Measurements from ENCODE around the gene MROH2B. TPM values are rescaled to one million over a fixed set of nuclear protein-coding genes. Genes with fewer than 3 reads are reported as not detected.

The MROH2B gene
- total RNA-seq, 1 donor from 2014 or later, result not detected

DNA sequence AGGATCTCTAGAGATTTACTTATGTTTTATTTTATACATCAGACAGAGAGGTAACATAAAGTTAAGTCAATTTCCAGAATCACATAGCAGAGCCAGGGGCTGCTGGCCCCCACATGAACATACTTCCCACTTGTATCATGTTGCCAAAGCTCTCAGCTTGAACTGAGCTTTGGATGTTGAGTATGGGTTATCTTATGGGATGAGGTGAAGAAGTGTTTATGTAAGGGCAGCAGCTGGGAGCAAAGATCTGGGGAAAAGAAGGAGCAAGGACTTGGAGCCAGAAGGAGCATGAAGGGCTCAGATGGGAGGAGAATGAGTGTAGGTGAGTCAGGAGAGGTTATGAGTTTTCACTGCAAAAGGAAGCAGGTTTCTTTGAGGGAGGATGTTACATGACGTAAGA is 72.0 kb downstream of the MROH2B start:
- Histone ChIP-seq H3K4me3 (ENCODE audit: low read depth, low read length) (no peak overlapping the region), H3K27me3 (ENCODE audit: control insufficient read depth, insufficient read depth, low read length) (no peaks in the 10 kb centered on the region), H3K36me3 (ENCODE audit: control insufficient read depth, insufficient read depth, low read length) (no peaks in the 10 kb centered on the region)
- TF ChIP-seq, protein P1, sequence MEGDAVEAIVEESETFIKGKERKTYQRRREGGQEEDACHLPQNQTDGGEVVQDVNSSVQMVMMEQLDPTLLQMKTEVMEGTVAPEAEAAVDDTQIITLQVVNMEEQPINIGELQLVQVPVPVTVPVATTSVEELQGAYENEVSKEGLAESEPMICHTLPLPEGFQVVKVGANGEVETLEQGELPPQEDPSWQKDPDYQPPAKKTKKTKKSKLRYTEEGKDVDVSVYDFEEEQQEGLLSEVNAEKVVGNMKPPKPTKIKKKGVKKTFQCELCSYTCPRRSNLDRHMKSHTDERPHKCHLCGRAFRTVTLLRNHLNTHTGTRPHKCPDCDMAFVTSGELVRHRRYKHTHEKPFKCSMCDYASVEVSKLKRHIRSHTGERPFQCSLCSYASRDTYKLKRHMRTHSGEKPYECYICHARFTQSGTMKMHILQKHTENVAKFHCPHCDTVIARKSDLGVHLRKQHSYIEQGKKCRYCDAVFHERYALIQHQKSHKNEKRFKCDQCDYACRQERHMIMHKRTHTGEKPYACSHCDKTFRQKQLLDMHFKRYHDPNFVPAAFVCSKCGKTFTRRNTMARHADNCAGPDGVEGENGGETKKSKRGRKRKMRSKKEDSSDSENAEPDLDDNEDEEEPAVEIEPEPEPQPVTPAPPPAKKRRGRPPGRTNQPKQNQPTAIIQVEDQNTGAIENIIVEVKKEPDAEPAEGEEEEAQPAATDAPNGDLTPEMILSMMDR (IDR thresholded peaks at IDR 0.05; ENCODE audit: insufficient read depth, low read length, poor library complexity, severe bottlenecking), result no peak
- no peak for DNase-seq (ENCODE audit: low read depth)

DNA sequence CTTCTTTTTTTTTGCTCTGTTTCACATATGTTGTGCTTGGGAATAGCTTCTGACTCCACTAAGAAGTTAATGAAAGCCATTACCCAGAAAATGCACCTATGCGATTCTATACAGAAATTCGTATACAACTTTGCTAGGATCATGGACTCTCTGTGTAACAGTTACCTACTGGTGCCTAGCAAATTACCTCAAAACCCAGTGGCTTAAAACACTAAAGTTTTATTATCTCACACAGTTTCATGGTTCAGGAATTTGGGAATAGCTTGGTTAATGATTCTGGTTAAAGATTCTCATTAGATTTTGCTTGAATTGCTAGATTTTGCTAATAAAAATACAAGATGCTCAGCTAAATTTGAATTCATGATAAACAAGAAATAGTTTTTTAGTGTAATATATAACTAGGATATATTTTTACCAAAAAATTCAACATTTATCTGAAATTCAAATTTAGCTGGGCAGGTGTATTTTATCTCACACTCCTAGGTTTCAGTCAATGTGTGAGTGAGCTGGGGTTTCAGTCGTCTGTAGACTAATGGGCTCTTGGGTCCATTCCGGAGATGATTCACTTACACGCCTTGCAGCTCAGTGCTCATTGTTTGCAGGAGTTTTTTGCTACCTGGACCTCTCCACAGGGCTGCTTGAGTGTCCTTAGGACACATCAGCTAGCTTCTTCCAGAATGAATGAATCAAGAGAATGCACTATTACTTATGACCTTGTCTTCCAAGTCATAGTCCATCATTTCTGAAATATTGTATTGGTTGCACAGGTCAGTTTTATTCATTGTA is 75.1 kb downstream of the MROH2B start:
- H3K4me3 ChIP-seq (ENCODE audit: low read depth, low read length), result no peak overlapping the region
- TF ChIP-seq, protein P1 (IDR thresholded peaks at IDR 0.05; ENCODE audit: insufficient read depth, low read length, poor library complexity, severe bottlenecking), result no peak
- H3K36me3 ChIP-seq (ENCODE audit: control insufficient read depth, insufficient read depth, low read length), result no peaks in the 10 kb centered on the region
- no peaks in the 10 kb centered on the region for H3K27me3 ChIP-seq (ENCODE audit: control insufficient read depth, insufficient read depth, low read length)
- peak; percentile 51 for DNase-seq (ENCODE audit: low read depth)

DNA sequence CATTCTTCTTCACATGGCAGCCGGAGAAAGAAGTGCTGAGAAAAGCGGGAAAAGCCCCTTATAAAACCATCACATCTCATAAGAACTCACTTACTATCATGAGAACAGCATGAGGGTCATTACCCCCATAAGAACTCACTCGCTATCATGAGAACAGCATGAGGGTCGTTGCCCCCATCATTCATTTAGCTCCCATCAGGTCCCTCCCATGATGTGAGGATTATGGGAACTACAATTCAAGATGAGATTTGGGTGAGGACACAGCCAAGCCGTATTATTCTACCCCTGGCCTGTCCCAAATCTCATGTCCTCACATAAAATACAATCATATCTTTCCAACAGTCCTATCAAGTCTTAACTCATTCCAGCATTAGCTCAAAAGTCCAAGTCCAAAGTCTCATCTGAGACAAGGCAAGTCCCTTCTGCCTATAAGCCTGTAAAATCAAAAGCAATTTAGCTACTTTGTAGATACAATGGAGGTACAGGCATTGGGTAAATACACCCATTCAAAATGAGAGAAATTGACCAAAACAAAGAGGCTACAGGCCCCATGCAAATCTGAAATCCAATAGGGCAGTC is 79.1 kb downstream of the MROH2B start:
- DNase-seq (ENCODE audit: low read depth), result no peak
- Histone ChIP-seq H3K4me3 (ENCODE audit: low read depth, low read length) (no peak overlapping the region), H3K36me3 (ENCODE audit: control insufficient read depth, insufficient read depth, low read length) (no peaks in the 10 kb centered on the region), H3K27me3 (ENCODE audit: control insufficient read depth, insufficient read depth, low read length) (no peaks in the 10 kb centered on the region)
- TF ChIP-seq, protein P1 (IDR thresholded peaks at IDR 0.05; ENCODE audit: insufficient read depth, low read length, poor library complexity, severe bottlenecking), result no peak

DNA sequence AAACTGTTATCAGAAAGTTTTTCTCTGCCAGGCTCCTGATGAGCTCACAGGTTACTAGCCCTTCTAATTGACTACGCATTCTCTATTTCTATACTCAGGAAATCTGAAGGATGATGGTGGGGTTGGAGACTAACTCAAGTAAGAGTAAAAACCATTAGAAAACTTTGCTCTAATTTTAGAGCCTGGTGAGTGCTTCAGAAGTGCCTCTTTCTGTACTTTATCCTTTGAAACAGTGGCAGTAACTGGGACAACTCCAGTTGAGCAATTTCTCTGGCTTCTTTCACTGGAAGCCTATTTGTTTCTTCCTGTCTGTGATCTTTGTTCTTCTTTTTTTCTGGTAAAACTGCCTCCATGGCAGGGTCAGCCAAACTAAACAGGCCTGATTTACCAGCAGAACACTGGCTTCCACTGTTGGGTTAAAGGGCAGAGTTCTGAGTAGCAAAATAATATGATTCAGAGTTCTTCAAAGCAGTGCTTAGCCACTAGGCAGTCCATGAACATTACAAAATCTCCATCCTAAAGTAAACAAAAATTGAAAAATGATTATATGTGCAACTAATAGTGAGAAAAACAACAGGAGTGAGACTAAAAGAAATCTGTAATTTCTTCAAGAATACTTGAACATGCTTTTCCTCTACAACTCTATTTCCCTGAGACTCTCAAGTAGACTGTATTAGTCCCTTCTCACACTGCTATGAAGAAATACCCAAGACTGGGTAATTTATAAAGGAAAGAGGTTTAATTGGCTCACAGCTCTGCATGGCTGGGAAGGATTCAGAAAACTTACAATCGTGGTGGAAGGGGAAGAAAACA is 79.8 kb downstream of the MROH2B start:
- no peak for DNase-seq (ENCODE audit: low read depth)
- TF ChIP-seq, protein P1 (IDR thresholded peaks at IDR 0.05; ENCODE audit: insufficient read depth, low read length, poor library complexity, severe bottlenecking), result no peak
- H3K27me3 ChIP-seq (ENCODE audit: control insufficient read depth, insufficient read depth, low read length), result no peaks in the 10 kb centered on the region
- no peaks in the 10 kb centered on the region for H3K36me3 ChIP-seq (ENCODE audit: control insufficient read depth, insufficient read depth, low read length)
- H3K4me3 ChIP-seq (ENCODE audit: low read depth, low read length), result no peak overlapping the region

DNA sequence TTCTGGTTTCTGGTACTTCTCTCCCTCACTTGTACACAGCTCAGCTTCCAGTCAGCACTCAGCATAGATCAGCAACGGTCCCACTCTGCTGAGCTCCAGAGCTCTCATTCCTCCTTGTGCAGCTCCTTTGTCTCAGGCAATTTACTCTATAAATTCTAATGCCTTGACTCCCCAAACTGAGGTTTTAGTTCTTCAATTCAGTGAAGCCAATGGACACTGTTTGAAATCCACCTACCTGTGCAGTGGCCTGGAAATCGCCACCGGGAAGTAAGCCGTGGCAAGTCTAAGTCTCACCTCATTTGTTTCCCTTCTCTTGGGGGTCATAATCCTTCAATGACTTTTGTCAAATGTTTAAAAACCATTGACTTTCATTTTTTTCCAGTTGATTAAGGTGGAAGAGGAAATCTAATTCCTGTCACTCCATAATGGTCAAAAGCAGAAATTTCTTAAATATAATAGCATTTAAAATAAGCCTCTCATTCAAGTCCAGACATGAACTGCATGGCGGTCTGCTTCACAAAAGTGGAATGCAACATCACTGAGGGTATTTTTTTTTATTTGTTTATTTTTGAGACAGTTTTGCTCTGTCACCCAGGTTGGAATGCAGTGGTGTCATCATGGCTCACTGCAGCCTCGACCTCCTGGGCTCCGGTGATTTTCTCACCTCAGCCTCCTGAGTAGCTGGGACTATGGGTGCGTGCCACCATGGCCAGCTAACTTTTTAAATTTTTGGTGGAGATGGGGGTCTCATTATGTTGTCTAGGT is 82.2 kb downstream of the MROH2B start:
- no peak overlapping the region for H3K4me3 ChIP-seq (ENCODE audit: low read depth, low read length)
- no peak for DNase-seq (ENCODE audit: low read depth)
- TF ChIP-seq, protein P1 (IDR thresholded peaks at IDR 0.05; ENCODE audit: insufficient read depth, low read length, poor library complexity, severe bottlenecking), result no peak
- H3K36me3 ChIP-seq (ENCODE audit: control insufficient read depth, insufficient read depth, low read length), result no peaks in the 10 kb centered on the region
- no peaks in the 10 kb centered on the region for H3K27me3 ChIP-seq (ENCODE audit: control insufficient read depth, insufficient read depth, low read length)
